ENCODE measurements around the gene AZU1.

GRCh38 chr19:803686-804418 is 23.8 kb upstream of the AZU1 start:
- TF ChIP-seq EZH2 (IDR thresholded peaks at IDR 0.05; ENCODE audit: borderline replicate concordance, low read depth, low read length, severe bottlenecking) = no peak
- no peak for TF ChIP-seq CTCF (IDR thresholded peaks at IDR 0.05; ENCODE audit: borderline replicate concordance, extremely low read depth, low read length, poor library complexity, severe bottlenecking)

Data from DND-41 (cell line).